NB4 (cell line): ENCODE results near the gene NPAS3.

Experiments used
- DNase-seq: peaks from one replicate; pipeline ENCODE4 v3.0.0; 2010; ENCODE audit warnings: low read depth
- H3K4me3 ChIP-seq: one replicate; pipeline ENCODE4 v1.5.1; 2011; ENCODE audit warnings: mild to moderate bottlenecking, low read depth, low read length, moderate library complexity
- CTCF ChIP-seq: IDR thresholded peaks from one replicate; pipeline ENCODE4 v1.5.1; 2012; ENCODE audit warnings: low read depth, low read length
- MAX ChIP-seq: IDR thresholded peaks from 2 replicates; pipeline ENCODE4 v1.6.1; 2011; ENCODE audit warnings: low read depth, low read length
- MYC ChIP-seq: IDR thresholded peaks from 2 replicates; pipeline ENCODE4 v1.6.1; 2011; ENCODE audit warnings: low read depth, low read length
- POLR2A ChIP-seq: IDR thresholded peaks from 2 replicates; pipeline ENCODE4 v1.6.1; 2011; ENCODE audit warnings: mild to moderate bottlenecking; ENCODE audit not compliant: insufficient read length; ENCODE audit errors: extremely low read depth

NPAS3 gene

DNA sequence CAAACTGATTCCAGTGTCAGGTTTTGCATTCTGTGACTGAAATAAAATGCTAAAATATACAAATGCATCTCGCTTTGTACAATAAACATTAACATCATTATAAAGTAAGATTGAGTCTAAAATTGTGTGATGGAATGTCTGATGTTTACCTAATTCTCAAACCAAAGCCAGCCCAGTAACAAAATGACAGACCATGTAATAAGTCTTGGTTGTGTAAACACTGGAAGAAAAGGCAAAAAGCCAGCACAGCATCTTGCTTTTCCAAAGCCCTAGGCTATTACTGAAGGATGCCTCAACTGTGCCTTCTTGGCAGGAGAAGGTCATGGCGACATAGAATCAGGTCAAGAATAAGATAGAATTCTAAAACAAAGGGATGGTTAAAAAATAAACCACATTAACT is 842.6 kb downstream of the NPAS3 start:
- H3K4me3 ChIP-seq = no peak overlapping the region
- no peak for DNase-seq
- TF ChIP-seq MYC = no peak

DNA sequence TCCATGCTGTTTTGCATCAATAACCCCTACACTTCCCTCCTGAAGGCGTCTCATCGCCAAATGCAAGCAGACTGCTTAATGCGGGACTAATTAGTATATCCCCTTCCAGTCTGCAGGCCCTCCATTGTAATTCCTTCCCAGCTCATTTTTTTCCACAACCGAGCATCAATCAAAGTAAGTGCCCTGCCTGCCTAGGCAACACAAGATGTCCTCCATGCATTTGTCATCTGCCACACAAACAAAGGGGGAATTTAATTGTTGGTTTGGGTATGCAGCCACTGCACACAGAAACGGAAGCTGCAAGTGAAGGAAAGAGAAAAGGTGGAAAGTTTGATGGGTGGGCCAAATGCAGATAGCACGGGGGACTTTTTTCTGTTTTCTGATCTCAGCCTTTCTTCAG is 844.2 kb downstream of the NPAS3 start:
- TF ChIP-seq MAX (no peak), CTCF (no peak), MYC (no peak), POLR2A (no peak)
- DNase-seq = no peak

DNA sequence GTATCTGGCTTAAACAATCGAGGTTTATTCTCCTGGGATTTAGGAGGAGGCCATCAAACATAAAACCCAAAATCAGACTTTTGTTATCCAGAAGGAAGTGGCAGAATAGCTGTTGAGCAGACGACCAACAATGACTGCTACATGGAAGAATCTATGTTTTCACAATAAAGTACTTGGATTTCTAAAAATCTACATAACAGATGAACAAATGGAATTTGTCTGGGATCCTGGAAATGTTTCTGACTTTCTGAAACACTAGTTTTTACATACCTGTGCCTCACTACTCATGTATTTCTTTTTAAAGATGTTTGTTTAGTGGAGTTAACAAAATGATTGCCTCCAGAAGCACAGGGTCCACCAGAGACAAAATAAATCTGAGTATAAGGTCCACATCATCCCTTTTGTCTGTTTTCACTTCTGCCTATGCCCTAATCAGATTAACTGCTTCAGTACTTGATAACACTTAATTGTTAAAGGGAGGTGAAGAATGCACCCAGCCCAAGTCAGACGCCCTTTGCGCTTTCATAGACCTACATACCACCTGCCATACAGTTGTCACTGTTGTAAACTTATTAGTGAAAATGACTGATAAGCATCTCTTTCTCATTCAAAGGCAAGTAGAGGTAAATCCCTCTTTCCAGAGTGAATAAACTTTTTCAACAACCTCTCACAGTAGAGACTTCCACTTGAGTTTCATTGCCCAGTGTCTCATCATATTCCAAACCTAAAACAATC is 847.6 kb downstream of the NPAS3 start:
- TF ChIP-seq MYC (no peak), CTCF (no peak), MAX (no peak), POLR2A (no peak)
- DNase-seq = no peak
- no peak overlapping the region for H3K4me3 ChIP-seq

More for the DNA sequence above, 844.2 kb downstream of the NPAS3 start:
- H3K4me3 ChIP-seq = no peak overlapping the region

- TF ChIP-seq CTCF (no peak), MAX (no peak), POLR2A (no peak), MYC (no peak)
- DNase-seq = no peak
- H3K4me3 ChIP-seq = no peak overlapping the region
Measured at GRCh38 chr14:33788161-33788560, 849.5 kb downstream of the NPAS3 start.

DNA sequence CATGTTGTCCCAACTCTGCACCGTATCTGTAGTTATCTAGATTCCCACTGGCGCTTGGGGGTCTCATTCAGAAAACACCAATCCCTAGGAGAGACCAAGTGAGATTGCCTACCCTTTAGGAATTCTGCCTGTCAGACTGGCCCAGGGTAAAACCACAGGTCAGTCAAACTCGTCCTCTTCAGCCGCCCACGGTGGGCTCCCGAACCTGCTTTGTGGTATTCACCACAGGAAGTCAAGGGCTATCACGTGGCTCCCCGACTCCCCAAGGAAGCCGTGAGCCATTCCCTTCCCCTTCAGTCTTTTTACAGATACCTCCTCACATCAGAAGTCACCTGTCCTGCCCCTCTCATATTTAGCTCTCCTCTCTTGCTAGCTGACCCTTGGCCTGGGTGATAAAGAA is 852.3 kb downstream of the NPAS3 start:
- H3K4me3 ChIP-seq = no peak overlapping the region
- no peak for DNase-seq
- TF ChIP-seq CTCF (no peak), POLR2A (no peak), MYC (no peak), MAX (no peak)

DNA sequence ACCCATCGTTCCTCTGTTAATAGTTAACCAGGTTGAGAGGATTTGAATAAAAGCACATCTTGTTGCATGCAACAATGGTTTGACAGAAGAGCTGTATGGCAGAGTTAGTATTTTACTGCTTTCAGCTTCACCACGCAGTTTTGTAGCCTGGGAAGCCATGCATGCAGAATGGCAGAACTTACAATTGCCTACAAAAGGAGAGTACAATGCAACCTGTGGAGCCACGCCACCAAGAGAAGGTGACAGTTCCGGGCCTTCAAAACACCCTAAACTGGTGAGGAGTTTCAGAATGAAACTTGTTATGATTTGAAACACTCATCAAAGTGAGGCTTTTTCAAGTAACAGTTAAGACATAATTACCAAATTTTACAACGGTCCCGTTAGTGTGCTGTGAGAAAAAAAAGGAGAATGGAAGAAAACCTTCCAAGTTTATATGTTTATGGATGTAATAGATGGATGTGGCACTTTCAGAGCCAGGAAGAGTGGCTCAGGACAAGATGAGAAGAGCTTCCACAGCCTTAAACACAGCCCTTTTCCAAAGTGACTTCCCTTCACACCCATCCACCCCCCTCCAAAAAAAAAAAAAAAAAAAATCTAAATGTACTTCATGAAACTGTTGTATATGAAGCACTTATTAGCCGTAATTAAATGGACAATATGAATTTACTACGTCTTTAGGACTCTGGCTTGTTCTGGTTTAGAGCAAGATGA is 853.5 kb downstream of the NPAS3 start:
- no peak for DNase-seq
- no peak overlapping the region for H3K4me3 ChIP-seq
- no peak for TF ChIP-seq MYC
- no peak for TF ChIP-seq MAX
- TF ChIP-seq CTCF = no peak
- no peak for TF ChIP-seq POLR2A
